Sigmoid colon (tissue), 7 donors: ENCODE data around the gene PCNT. TPM values are rescaled to one million over a fixed set of nuclear protein-coding genes. Genes with fewer than 3 reads are reported as not detected.

ENCODE experiments used
- DNase-seq: peaks from one replicate; pipeline ENCODE4 v3.0.0-alpha.2; 2019
- H3K27ac ChIP-seq, 4 donors: fragments of 200-600 bp; sonication (generic); one replicate each; pipeline ENCODE4 v1.5.1; 2016 to 2019; ENCODE audit warnings: mild to moderate bottlenecking in 1 of 4
- H3K27me3 ChIP-seq, 3 donors: fragments of 200-600 bp; sonication (generic); one replicate each; pipeline ENCODE4 v1.5.1; 2019; ENCODE audit warnings: mild to moderate bottlenecking in 1 of 3
- H3K36me3 ChIP-seq, 4 donors: fragments of 200-600 bp; sonication (generic); one replicate each; pipeline ENCODE4 v1.5.1; 2016 to 2019
- H3K4me1 ChIP-seq, 4 donors: fragments of 200-600 bp; sonication (generic); one replicate each; pipeline ENCODE4 v1.5.1; 2017 to 2019
- H3K4me3 ChIP-seq, 4 donors: fragments of 200-600 bp; sonication (generic); one replicate each; pipeline ENCODE4 v1.5.1; 2017 to 2019; ENCODE audit warnings: mild to moderate bottlenecking in 2 of 4, moderate library complexity in 1 of 4
- H3K9me3 ChIP-seq, 4 donors: fragments of 200-600 bp in 3 of 4; sonication (generic) in 3 of 4; one replicate each; pipeline versions ENCODE4 v1.5.1 to v1.6.1; 2013 to 2019
- EP300 ChIP-seq, 4 donors: sonication (generic); formaldehyde crosslinking; IDR thresholded peaks; one replicate each; pipeline ENCODE4 v1.6.1; 2017; ENCODE audit warnings: antibody characterized with exemption in 4 of 4
- POLR2A ChIP-seq, 2 donors: fragments of 450-650 bp; IDR thresholded peaks; one replicate each; pipeline ENCODE4 v1.6.1; 2016; ENCODE audit warnings: antibody characterized with exemption in 2 of 2, mild to moderate bottlenecking in 2 of 2, moderate library complexity in 2 of 2
- POLR2AphosphoS5 ChIP-seq, 4 donors: sonication (generic); formaldehyde crosslinking; IDR thresholded peaks; one replicate each; pipeline ENCODE4 v1.6.1; 2017; ENCODE audit warnings: antibody characterized with exemption in 4 of 4
- WGBS, 2 donors: extraction: QIAGEN DNeasy Blood & Tissue Kit; methylation state at CpG; one replicate each; pipeline ENCODE4 v1.1.7; 2013; 5-methylcytosine and 5-hydroxymethylcytosine counted together
- intact Hi-C: fragments of 100-400 bp; cut with DNase I; formaldehyde crosslinking; loops from one replicate; pipeline ENCODE4 v1.15.1; 2023
- polyA plus RNA-seq, 3 donors: library from polyadenylated mRNA; stranded (reverse); fragments of 200-250 nt; gene quantifications; one replicate each; pipeline ENCODE4 v1.2.3, GENCODE V29; 2013
- total RNA-seq, 4 donors: library from RNA; depleted of rRNA; stranded (reverse); fragments of >200 nt; gene quantifications; one replicate each; pipeline ENCODE4 v1.1.0, GENCODE V29; 2016
- TF ChIP-seq, protein P1 (sequence below), 4 experiments: fragments of 450-650 bp in 3 of 4; fragments of 200-600 bp in 1 of 4; IDR thresholded peaks; one replicate each; pipeline ENCODE4 v1.5.1; 2016 to 2019; ENCODE audit warnings: antibody characterized with exemption in 4 of 4, mild to moderate bottlenecking in 3 of 4, moderate library complexity in 2 of 4
- donor health status: healthy with polysubstance abuse.
- donor health status: Bipolar disorder and iron deficiency.
- donor health status: healthy.

The PCNT gene
- total and polyA plus RNA-seq, 7 donors, result 6.0 to 49.6 (median 18.5) TPM

DNA sequence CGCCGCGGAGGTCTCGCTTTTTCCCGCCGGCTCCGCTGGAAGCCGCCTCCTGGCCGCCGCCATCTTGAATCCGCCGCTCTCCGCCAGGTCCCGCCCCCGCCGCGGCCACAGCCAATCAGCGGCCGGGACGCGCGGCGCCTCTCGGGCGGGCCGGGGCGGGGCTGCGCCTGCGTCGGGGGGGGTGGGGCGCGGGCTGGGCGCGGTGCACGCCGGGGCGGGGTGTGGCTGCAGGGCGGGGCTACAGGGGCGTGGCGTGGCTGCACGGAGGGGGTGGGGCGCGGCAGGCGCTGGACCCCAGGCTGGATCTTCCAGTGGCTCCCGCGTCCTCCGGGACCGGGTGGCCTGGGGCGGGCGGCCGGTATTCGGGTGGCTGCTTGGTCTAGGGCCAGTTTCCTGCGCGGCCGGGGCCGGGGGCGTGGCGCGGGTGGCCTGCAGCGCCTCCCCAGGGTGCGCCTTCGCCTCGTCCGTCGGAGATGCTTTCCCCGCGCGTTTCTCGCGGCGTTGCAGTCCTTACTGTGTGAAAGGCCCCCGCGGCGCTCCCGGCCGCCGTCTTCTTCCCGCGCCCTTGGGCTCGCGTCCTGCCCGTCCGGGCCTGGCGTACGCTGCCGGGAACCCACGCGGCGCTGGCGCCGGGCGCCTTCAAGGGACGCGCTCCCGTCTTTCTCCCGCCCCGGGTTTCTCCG is 575 bp downstream of the PCNT start:
- peak in 3 of 4 donors; percentile 40 to 78 (median 56) for TF ChIP-seq POLR2AphosphoS5 (IDR thresholded peaks at IDR 0.05)
- peak in 1 of 2 donors; percentile 44 for TF ChIP-seq POLR2A (IDR thresholded peaks at IDR 0.05)
- TF ChIP-seq EP300 (IDR thresholded peaks at IDR 0.05), result no peak
- WGBS, 2 donors, result 1% methylated on average over 98 of the region's 98 CpGs
- Histone ChIP-seq H3K36me3 (peaks cover 0 to 11% (median 7%) of the 10 kb centered on the region in 4 donors), H3K27ac (peak overlapping the region; percentile 94 to 99 (median 98)), H3K9me3 (no peaks in the 10 kb centered on the region), H3K27me3 (no peaks in the 10 kb centered on the region), H3K4me1 (peaks cover 0 to 34% (median 27%) of the 10 kb centered on the region in 4 donors), H3K4me3 (peak overlapping the region; percentile 87 to 99 (median 94))
- DNase-seq, result peak; percentile 93
- intact Hi-C loops, result loop anchor here (1.0 to 5.0 kb wide), 4 partner anchors 38 to 354 kb away; partner anchors contain the start of genes DIP2A, LSS and YBEY

DNA sequence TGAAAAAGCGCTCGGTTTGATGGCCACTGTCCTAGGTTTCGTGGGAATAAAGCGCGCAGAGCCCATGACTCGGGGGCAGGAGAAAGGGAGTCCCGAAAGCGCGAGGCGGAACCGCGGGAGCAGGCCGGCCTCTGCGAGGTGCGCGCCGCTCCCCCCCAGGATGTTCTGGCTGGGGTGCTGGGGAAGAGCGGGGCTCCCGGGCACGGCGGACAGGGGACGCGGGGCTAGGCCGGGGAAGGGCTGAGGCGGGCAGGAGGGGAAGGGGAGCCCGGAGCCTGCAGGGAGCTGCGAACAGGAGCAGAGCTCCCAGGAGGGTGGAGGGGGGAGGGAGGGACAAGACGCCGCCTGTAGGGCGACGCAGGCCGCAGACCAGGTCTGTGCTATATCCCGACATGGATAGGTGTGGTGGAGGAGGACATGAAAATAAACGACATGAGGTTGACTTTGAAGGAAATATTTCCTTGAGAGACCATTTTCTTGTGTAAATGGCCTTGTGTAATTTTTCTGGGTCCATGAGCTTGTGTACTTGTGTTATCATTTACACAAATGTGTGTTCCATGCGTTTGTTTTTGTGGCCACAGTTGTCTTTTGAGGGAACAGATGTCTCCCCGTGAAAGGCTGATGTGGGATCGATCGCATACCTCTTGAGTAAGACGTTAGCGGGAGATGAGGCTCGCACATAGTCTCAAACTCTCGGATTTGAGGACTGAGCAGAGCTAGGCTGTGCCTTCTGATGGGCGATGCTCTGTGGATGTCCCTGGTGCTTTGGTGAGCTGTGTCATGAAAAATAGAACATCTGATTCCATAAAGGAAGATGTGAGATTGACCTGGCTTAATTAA is 1.3 kb downstream of the PCNT start:
- DNase-seq, result peak; percentile 75
- intact Hi-C loops, result loop anchor here (2.0 kb wide), 2 partner anchors 96 to 354 kb away; partner anchors contain the start of gene LSS
- no peaks in the 10 kb centered on the region for H3K27me3 ChIP-seq
- WGBS, 2 donors, result 7 to 10% methylated on average over 43 of the region's 43 CpGs
- peaks cover 0 to 17% (median 7%) of the 10 kb centered on the region in 4 donors for H3K36me3 ChIP-seq
- peak overlapping the region; percentile 87 to 99 (median 94) for H3K4me3 ChIP-seq
- peak overlapping the region; percentile 94 to 99 (median 98) for H3K27ac ChIP-seq
- H3K9me3 ChIP-seq, result no peaks in the 10 kb centered on the region
- TF ChIP-seq POLR2A (IDR thresholded peaks at IDR 0.05), result no peak
- TF ChIP-seq EP300 (IDR thresholded peaks at IDR 0.05), result no peak
- TF ChIP-seq, protein P1, sequence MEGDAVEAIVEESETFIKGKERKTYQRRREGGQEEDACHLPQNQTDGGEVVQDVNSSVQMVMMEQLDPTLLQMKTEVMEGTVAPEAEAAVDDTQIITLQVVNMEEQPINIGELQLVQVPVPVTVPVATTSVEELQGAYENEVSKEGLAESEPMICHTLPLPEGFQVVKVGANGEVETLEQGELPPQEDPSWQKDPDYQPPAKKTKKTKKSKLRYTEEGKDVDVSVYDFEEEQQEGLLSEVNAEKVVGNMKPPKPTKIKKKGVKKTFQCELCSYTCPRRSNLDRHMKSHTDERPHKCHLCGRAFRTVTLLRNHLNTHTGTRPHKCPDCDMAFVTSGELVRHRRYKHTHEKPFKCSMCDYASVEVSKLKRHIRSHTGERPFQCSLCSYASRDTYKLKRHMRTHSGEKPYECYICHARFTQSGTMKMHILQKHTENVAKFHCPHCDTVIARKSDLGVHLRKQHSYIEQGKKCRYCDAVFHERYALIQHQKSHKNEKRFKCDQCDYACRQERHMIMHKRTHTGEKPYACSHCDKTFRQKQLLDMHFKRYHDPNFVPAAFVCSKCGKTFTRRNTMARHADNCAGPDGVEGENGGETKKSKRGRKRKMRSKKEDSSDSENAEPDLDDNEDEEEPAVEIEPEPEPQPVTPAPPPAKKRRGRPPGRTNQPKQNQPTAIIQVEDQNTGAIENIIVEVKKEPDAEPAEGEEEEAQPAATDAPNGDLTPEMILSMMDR (IDR thresholded peaks at IDR 0.05), result peak in 1 of 4 experiments; percentile 11
- TF ChIP-seq POLR2AphosphoS5 (IDR thresholded peaks at IDR 0.05), result no peak
- peaks cover 0 to 34% (median 27%) of the 10 kb centered on the region in 4 donors for H3K4me1 ChIP-seq

DNA sequence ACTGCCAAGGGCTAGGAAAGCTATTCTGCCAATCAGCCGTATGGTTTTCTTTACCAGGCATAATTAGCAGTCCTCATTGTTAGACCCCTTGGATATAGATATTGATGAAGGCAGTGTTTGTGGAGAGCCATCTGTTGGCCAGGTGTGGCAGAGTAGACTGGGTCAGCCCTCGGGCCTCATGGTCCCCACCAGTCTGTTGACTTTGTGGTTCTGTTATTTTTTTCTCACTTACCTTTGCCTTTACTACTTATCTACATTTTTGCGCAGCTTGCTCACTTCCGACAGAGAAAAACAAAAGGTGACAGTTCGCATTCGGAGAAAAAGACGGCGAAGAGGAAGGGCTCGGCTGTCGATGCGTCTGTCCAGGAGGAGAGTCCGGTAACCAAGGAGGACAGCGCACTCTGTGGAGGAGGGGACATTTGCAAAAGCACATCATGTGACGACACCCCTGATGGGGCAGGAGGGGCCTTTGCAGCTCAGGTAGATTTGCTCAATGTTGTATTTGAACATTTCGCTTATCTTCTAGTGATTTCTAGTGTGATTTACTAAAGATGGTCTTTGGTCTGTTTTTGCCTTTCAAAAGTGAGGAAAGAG is 2.3 kb downstream of the PCNT start:
- intact Hi-C loops, result no loop called here
- 92 to 95% methylated on average over 15 of the region's 15 CpGs for WGBS, 2 donors
- peaks cover 0 to 34% (median 27%) of the 10 kb centered on the region in 4 donors for H3K4me1 ChIP-seq
- no peaks in the 10 kb centered on the region for H3K9me3 ChIP-seq
- no peaks in the 10 kb centered on the region for H3K27me3 ChIP-seq
- peak overlapping the region; percentile 94 to 99 (median 98) for H3K27ac ChIP-seq
- TF ChIP-seq POLR2AphosphoS5 (IDR thresholded peaks at IDR 0.05), result no peak
- TF ChIP-seq, protein P1 (IDR thresholded peaks at IDR 0.05), result no peak
- TF ChIP-seq EP300 (IDR thresholded peaks at IDR 0.05), result no peak
- no peak for TF ChIP-seq POLR2A (IDR thresholded peaks at IDR 0.05)
- no peak for DNase-seq
- H3K4me3 ChIP-seq, result no peak overlapping the region
- peaks cover 0 to 18% (median 7%) of the 10 kb centered on the region in 4 donors for H3K36me3 ChIP-seq

DNA sequence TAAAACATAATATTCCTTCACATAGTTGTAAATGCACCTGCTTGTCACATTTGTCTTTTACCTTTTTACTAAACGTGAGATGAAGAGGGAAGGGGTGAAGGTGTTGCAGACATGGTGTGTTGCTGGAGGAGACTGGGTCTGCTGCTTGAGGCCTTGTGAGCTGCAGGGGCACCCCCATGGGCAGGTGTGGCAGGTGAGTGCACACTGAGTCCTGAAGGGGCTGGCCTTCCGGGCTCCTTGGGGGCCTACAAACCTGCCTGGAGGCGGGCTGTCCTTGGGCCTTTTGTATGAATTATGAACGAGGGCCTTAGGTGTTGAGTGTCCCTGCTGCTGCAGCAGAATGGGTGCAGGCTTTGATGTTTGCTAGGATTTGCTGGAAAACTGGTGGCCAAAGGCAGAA is 3.8 kb downstream of the PCNT start:
- WGBS, 2 donors, result 72 to 85% methylated on average over 4 of the region's 4 CpGs
- no peaks in the 10 kb centered on the region for H3K27me3 ChIP-seq
- no peak for DNase-seq
- H3K4me1 ChIP-seq, result peaks cover 0 to 25% (median 18%) of the 10 kb centered on the region in 4 donors
- intact Hi-C loops, result no loop called here
- no peaks in the 10 kb centered on the region for H3K9me3 ChIP-seq
- peaks cover 0 to 27% (median 7%) of the 10 kb centered on the region in 4 donors for H3K36me3 ChIP-seq
- TF ChIP-seq, protein P1 (IDR thresholded peaks at IDR 0.05), result no peak
- TF ChIP-seq EP300 (IDR thresholded peaks at IDR 0.05) (no peak), POLR2AphosphoS5 (IDR thresholded peaks at IDR 0.05) (no peak), POLR2A (IDR thresholded peaks at IDR 0.05) (no peak)
- no peak overlapping the region for H3K4me3 ChIP-seq
- H3K27ac ChIP-seq, result no peak overlapping the region
